AG04449 (cell line): ENCODE data around the gene PLEKHB2.

Experiments
- CTCF ChIA-PET: fragments of 350-600 bp; formaldehyde crosslinking; extraction: SDS; loops from one replicate; lab custom pipeline; 2021; ENCODE audit warnings: antibody characterized with exemption; lab: Yijun Ruan, JAX
- POLR2A ChIA-PET: fragments of 400-600, 350-600 bp; formaldehyde crosslinking; extraction: SDS; loops from one replicate; lab custom pipeline; 2020; ENCODE audit warnings: antibody characterized with exemption, inconsistent platforms; lab: Yijun Ruan, JAX
- DNase-seq: peaks from one replicate; pipeline ENCODE4 v3.0.0-alpha.2; 2010; ENCODE audit warnings: low read depth, low spot score
- H3K4me3 ChIP-seq: 2 replicates; pipeline ENCODE4 v1.5.1; 2011; ENCODE audit warnings: low read depth, mild to moderate bottlenecking, control low read depth, low read length
- TF ChIP-seq, protein P1 (sequence below): IDR thresholded peaks from one replicate; pipeline ENCODE4 v1.5.1; 2011; ENCODE audit warnings: mild to moderate bottlenecking, moderate library complexity, low read length, control low read depth, inconsistent platforms; ENCODE audit not compliant: insufficient read depth; ENCODE audit errors: missing control alignments

PLEKHB2 gene

DNA sequence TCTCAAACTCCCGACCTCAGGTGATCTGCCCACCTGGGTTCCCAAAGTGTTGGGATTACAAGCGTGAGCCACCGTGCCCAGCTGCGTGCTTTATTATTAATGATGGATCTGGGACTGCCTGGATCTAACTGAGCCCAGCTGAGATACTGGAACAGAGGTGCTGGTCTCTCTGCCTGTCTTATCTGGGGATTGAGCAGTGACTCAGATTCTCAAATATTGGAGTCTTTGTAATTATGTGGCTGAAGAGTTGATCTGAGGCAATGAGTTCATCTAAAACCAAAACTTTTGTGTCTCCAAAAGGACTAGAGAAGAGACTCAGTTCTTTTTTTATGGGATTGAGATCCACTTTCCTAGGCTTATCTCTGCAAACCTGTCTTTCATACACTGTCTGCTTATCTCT lies 16.3 kb downstream of the PLEKHB2 start:
- POLR2A ChIA-PET = no interaction called here
- TF ChIP-seq, protein P1, sequence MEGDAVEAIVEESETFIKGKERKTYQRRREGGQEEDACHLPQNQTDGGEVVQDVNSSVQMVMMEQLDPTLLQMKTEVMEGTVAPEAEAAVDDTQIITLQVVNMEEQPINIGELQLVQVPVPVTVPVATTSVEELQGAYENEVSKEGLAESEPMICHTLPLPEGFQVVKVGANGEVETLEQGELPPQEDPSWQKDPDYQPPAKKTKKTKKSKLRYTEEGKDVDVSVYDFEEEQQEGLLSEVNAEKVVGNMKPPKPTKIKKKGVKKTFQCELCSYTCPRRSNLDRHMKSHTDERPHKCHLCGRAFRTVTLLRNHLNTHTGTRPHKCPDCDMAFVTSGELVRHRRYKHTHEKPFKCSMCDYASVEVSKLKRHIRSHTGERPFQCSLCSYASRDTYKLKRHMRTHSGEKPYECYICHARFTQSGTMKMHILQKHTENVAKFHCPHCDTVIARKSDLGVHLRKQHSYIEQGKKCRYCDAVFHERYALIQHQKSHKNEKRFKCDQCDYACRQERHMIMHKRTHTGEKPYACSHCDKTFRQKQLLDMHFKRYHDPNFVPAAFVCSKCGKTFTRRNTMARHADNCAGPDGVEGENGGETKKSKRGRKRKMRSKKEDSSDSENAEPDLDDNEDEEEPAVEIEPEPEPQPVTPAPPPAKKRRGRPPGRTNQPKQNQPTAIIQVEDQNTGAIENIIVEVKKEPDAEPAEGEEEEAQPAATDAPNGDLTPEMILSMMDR = no peak

DNA sequence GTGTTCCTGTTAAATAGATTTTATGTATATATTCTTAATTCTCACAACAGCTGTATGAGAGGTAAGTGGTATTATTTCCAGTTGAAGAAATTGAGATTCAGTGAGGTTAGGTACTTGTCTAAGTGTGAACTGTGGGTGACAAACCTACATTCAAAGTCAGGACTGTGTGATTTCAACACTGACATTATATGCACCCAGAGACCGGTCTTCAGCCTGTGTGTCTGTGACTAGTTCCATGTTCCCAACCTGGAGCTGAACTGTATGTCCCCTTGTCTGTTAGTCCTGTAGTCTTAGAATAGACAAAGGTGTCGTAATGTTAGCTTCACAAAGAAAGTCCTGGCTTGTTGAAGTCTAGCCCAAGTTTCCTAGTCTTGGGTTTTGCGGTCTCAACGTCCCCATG lies 17.4 kb downstream of the PLEKHB2 start:
- TF ChIP-seq, protein P1 = no peak
- CTCF ChIA-PET = no interaction called here
- POLR2A ChIA-PET = no interaction called here
- no peak overlapping the region for H3K4me3 ChIP-seq
- DNase-seq = no peak

More for the DNA sequence above, 16.3 kb downstream of the PLEKHB2 start:
- CTCF ChIA-PET = no interaction called here
- no peak overlapping the region for H3K4me3 ChIP-seq
- DNase-seq = no peak

DNA sequence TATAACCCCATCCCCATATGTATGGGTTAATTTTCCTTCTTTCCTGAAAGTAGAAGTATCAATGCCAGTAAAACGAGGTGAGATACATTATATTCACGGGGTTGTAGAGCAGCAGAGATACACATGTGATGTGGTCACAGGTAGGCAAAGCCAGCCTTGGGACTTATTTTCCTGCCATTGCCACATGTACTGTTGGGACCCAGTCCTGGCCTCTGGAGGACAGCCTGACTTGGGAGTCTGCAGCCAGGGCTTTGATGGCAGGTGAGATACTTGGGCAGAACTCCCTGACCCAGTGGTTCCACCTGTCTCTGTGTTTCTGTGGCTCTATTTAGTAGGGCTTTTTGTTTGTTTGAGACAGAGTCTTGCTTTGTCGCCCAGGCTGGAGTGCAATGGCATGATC lies 18.1 kb downstream of the PLEKHB2 start:
- TF ChIP-seq, protein P1 = no peak
- POLR2A ChIA-PET = no interaction called here
- H3K4me3 ChIP-seq = no peak overlapping the region
- CTCF ChIA-PET = no interaction called here
- DNase-seq = no peak

DNA sequence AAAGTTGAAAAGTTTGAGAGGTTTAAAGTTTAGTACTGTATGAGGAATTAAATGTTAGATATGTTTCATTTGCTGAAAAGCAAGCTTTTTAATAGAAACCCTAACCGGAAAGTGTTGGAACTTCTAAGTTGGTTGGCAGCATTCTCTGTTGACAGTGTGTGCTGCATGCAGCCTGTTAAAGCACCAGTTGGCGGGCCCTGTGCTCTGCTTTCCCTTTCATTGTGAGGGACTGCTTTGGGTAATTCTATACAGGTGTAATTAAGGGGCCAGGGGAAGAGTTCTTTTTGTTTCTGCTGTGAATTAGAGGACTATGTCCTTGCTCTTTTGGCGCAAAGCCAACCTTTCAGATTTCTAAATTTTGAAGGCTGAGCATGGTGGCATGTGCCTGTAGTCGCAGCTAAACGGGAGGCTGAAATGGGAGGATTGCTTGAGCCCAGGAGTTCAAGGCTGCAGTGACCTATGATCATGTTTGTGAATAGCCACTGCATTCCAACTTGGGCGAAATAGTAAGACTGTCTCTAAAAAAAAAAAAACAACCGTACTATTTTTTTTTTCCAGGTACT lies 20.1 kb downstream of the PLEKHB2 start:
- POLR2A ChIA-PET = no interaction called here
- TF ChIP-seq, protein P1 = no peak
- H3K4me3 ChIP-seq = no peak overlapping the region
- CTCF ChIA-PET = no interaction called here
- no peak for DNase-seq

DNA sequence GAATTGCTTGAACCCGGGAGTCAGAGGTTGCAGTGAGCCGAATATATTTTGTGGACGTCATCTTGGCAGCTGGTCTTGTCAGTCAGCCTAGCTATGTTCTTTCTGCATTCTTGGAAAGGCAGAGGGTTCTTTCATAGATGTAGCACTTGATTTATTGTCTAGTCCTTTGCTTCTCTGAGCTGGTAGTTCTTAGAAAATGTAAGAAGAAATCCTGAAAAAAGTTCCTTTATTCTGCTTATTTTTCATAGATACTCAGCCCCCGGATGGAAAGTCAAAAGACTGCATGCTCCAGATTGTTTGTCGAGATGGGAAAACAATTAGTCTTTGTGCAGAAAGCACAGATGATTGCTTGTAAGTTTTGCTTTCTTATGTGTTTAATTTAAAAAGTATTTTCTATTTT lies 21.3 kb downstream of the PLEKHB2 start:
- ChIA-PET POLR2A (no interaction called here), CTCF (no interaction called here)
- DNase-seq = no peak
- TF ChIP-seq, protein P1 = no peak
- no peak overlapping the region for H3K4me3 ChIP-seq

- TF ChIP-seq, protein P1 = no peak
- ChIA-PET POLR2A (no interaction called here), CTCF (no interaction called here)
- no peak overlapping the region for H3K4me3 ChIP-seq
- no peak for DNase-seq
These were observed 21.9 kb downstream of the PLEKHB2 start for GRCh38 chr2:131127076-131127475.
